GM23338 (cell line): ENCODE data around the gene SF3B3. TPM values are rescaled to one million over a fixed set of nuclear protein-coding genes. Genes with fewer than 3 reads are reported as not detected.

Experiments
- ATAC-seq: fragments of 200-7000 bp; cut with Tn5 transposase; 3 replicates; pipeline ENCODE4 v1.9.1; 2020
- DNase-seq: peaks from one replicate; pipeline ENCODE4 v3.0.0-alpha.2; 2015; ENCODE audit warnings: low spot score
- H2AFZ ChIP-seq: fragments of 200-600 bp; sonication (generic); 2 replicates; pipeline ENCODE4 v1.8.0; 2016; ENCODE audit warnings: antibody characterized with exemption, mild to moderate bottlenecking, moderate library complexity
- H3F3A ChIP-seq: fragments of 200-600 bp; sonication (generic); replicated peaks from 2 replicates; pipeline ENCODE4 v1.8.0; 2017; ENCODE audit warnings: antibody characterized with exemption, mixed run types, low read depth
- H3K27ac ChIP-seq: fragments of 200-600 bp; sonication (generic); 2 replicates; pipeline ENCODE4 v1.6.1; 2016; ENCODE audit warnings: low read depth
- H3K27me3 ChIP-seq: fragments of 200-600 bp; sonication (generic); 2 replicates; pipeline ENCODE4 v1.8.0; 2016; ENCODE audit warnings: mild to moderate bottlenecking, mixed run types, moderate library complexity; ENCODE audit not compliant: insufficient read depth
- H3K36me3 ChIP-seq: fragments of 200-600 bp; sonication (generic); 2 replicates; pipeline ENCODE4 v1.8.0; 2016; ENCODE audit warnings: mild to moderate bottlenecking; ENCODE audit not compliant: insufficient read depth
- H3K4me1 ChIP-seq: fragments of 200-600 bp; sonication (generic); 2 replicates; pipeline ENCODE4 v1.8.0; 2016; ENCODE audit warnings: mild to moderate bottlenecking, moderate library complexity; ENCODE audit not compliant: insufficient read depth
- H3K4me2 ChIP-seq: fragments of 200-600 bp; sonication (generic); 2 replicates; pipeline ENCODE4 v1.7.1; 2017; ENCODE audit warnings: mixed run types
- H3K4me3 ChIP-seq: fragments of 200-600 bp; sonication (generic); 2 replicates; pipeline ENCODE4 v1.6.1; 2016; ENCODE audit warnings: mixed run types
- H3K79me2 ChIP-seq: fragments of 200-600 bp; sonication (generic); replicated peaks from 2 replicates; pipeline ENCODE4 v1.8.0; 2017; ENCODE audit warnings: mild to moderate bottlenecking; ENCODE audit not compliant: insufficient read depth
- H3K9me2 ChIP-seq: fragments of 200-600 bp; sonication (generic); 2 replicates; pipeline ENCODE4 v1.8.0; 2017; ENCODE audit not compliant: insufficient read depth
- H4K20me1 ChIP-seq: fragments of 200-600 bp; sonication (generic); replicated peaks from 2 replicates; pipeline ENCODE4 v1.8.0; 2017; ENCODE audit warnings: mild to moderate bottlenecking; ENCODE audit not compliant: insufficient read depth
- H3K27ac Mint-ChIP-seq: 2 replicates; pipeline ENCODE4 v1.8.0; 2020; ENCODE audit warnings: inconsistent platforms, mild to moderate bottlenecking, moderate library complexity, mixed read lengths
- H3K27me3 Mint-ChIP-seq: 3 replicates; pipeline ENCODE4 v1.8.0; 2022; ENCODE audit warnings: low read depth, mild to moderate bottlenecking, moderate library complexity, mixed read lengths, inconsistent platforms; ENCODE audit not compliant: insufficient read depth, poor library complexity
- H3K36me3 Mint-ChIP-seq: 3 replicates; pipeline ENCODE4 v1.8.0; 2021; ENCODE audit warnings: low read depth, mild to moderate bottlenecking, inconsistent platforms, moderate library complexity, mixed read lengths
- H3K4me1 Mint-ChIP-seq: 3 replicates; pipeline ENCODE4 v1.8.0; 2020; ENCODE audit warnings: mild to moderate bottlenecking, inconsistent platforms, mixed read lengths
- H3K4me3 Mint-ChIP-seq: 3 replicates; pipeline ENCODE4 v1.8.0; 2021; ENCODE audit warnings: moderate library complexity, mild to moderate bottlenecking, inconsistent platforms, mixed read lengths
- H3K9me3 Mint-ChIP-seq: 3 replicates; pipeline ENCODE4 v1.8.0; 2020; ENCODE audit warnings: moderate library complexity, mild to moderate bottlenecking, inconsistent platforms, mixed read lengths
- CTCF ChIP-seq, 2 experiments: fragments of 200-600 bp in 1 of 2; sonication (generic) in 1 of 2; conservative IDR thresholded peaks; 2 replicates each; pipeline versions ENCODE4 v1.5.1 to v1.6.1; 2016 to 2017; ENCODE audit warnings: antibody characterized with exemption in 2 of 2, low read depth in 2 of 2, mild to moderate bottlenecking in 2 of 2, moderate library complexity in 1 of 2
- ETS1 ChIP-seq: IDR thresholded peaks from 2 replicates; pipeline ENCODE4 v1.6.1; 2016; ENCODE audit warnings: antibody characterized with exemption
- EZH2 ChIP-seq: fragments of 200-600 bp; sonication (generic); IDR thresholded peaks from one replicate; pipeline ENCODE4 v1.8.0; 2017; ENCODE audit warnings: antibody characterized with exemption, mild to moderate bottlenecking, low read depth; ENCODE audit not compliant: unreplicated experiment
- JUNB ChIP-seq: IDR thresholded peaks from one replicate; pipeline ENCODE4 v1.6.1; 2016; ENCODE audit warnings: antibody characterized with exemption; ENCODE audit not compliant: unreplicated experiment
- NANOG ChIP-seq: IDR thresholded peaks from 2 replicates; pipeline ENCODE4 v1.6.1; 2016; ENCODE audit warnings: antibody characterized with exemption, borderline replicate concordance
- POLR2AphosphoS5 ChIP-seq: IDR thresholded peaks from 2 replicates; pipeline ENCODE4 v1.6.1; 2016; ENCODE audit warnings: antibody characterized with exemption, low read depth
- REST ChIP-seq: IDR thresholded peaks from one replicate; pipeline ENCODE4 v1.6.1; 2018; ENCODE audit warnings: antibody characterized with exemption; ENCODE audit not compliant: unreplicated experiment
- STAT1 ChIP-seq: IDR thresholded peaks from one replicate; pipeline ENCODE4 v1.6.1; 2016; ENCODE audit warnings: antibody characterized with exemption; ENCODE audit not compliant: unreplicated experiment
- ZNF114 ChIP-seq: fragments of 250-450 bp; sonication (Bioruptor Pico); IDR thresholded peaks from 2 replicates; pipeline ENCODE4 v1.5.0; 2020; ENCODE audit warnings: mild to moderate bottlenecking, moderate library complexity
- ZNF462 ChIP-seq: fragments of 250-450 bp; sonication (Bioruptor Pico); IDR thresholded peaks from 2 replicates; pipeline ENCODE4 v1.5.0; 2020; ENCODE audit warnings: mild to moderate bottlenecking, moderate library complexity
- polyA plus RNA-seq: library from polyadenylated mRNA; unstranded; fragments of >200 nt; fragmentation: Nextera tagmentation; extraction: Ambion mirVana; gene quantifications from 2 replicates; pipeline ENCODE4 v1.2.1, GENCODE V29; 2016
- total RNA-seq: library from RNA; depleted of rRNA; stranded (reverse); fragments of >200 nt; shearing (Covaris generic); gene quantifications from 2 replicates; pipeline ENCODE4 v1.2.3, GENCODE V29; 2014

The SF3B3 gene
- total and polyA plus RNA-seq, 2 experiments from 2014 or later: 202 to 289 TPM

- TF ChIP-seq EZH2: no peak
- no peak for TF ChIP-seq NANOG
- no peak for TF ChIP-seq ETS1
- TF ChIP-seq JUNB: no peak
- no peak for TF ChIP-seq ZNF114 (CRISPR knock-in tag)
- TF ChIP-seq STAT1: no peak
These were observed 2.9 kb upstream of the SF3B3 start (continued) for GRCh38 chr16:70520612-70521297.

GRCh38 chr16:70522216-70523075 is 1.2 kb upstream of the SF3B3 start:
- Histone ChIP-seq H4K20me1 (peaks cover 24% of the 10 kb centered on the region), H3K4me2 (peak overlapping the region; percentile 94), H3K27me3 (no peaks in the 10 kb centered on the region), H3K9me2 (no peaks in the 10 kb centered on the region), H3K79me2 (peaks cover 53% of the 10 kb centered on the region), H3K36me3 (peaks cover 16% of the 10 kb centered on the region; the same call in 1 of the 2 replicates), H3F3A (peaks cover 11% of the 10 kb centered on the region), H2AFZ (peak overlapping the region; percentile 14; the same call in 1 of the 2 replicates), H3K27ac (peak overlapping the region; percentile 86; the same call in 1 of the 2 replicates), H3K4me1 (peaks cover 19% of the 10 kb centered on the region), H3K4me3 (peak overlapping the region; percentile 85)
- peaks cover 15% of the 10 kb centered on the region for H3K27me3 Mint-ChIP-seq
- ATAC-seq (no peak), DNase-seq (no peak)
- H3K27ac Mint-ChIP-seq: peak overlapping the region; percentile 99; the same call in 1 of the 2 replicates
- H3K9me3 Mint-ChIP-seq: no peaks in the 10 kb centered on the region; the same call in 1 of the 3 replicates
- H3K4me3 Mint-ChIP-seq: peak overlapping the region; percentile 99
- peaks cover 40% of the 10 kb centered on the region for H3K36me3 Mint-ChIP-seq
- H3K4me1 Mint-ChIP-seq: peaks cover 26% of the 10 kb centered on the region
- TF ChIP-seq ZNF114 (CRISPR knock-in tag) (no peak), CTCF (conservative IDR thresholded peaks at IDR 0.05; ENCODE audit: low read depth in 2 of 2) (no peak), NANOG (no peak), ZNF462 (CRISPR knock-in tag) (no peak), POLR2AphosphoS5 (no peak), REST (no peak)
